Karpas-422 (cell line): ENCODE measurements around the gene RASL10A. TPM values are rescaled to one million over a fixed set of nuclear protein-coding genes. Genes with fewer than 3 reads are reported as not detected.

ENCODE experiments used
- DNase-seq: peaks from one replicate; pipeline ENCODE4 v3.0.0-alpha.2; 2015
- H2AFZ ChIP-seq: fragments of 200-600 bp; sonication (generic); 2 replicates; pipeline ENCODE4 v1.6.1; 2014; ENCODE audit warnings: antibody characterized with exemption, low read length, mixed read lengths
- H3K27ac ChIP-seq: fragments of 200-600 bp; sonication (generic); 2 replicates; pipeline ENCODE4 v1.5.1; 2014; ENCODE audit warnings: mild to moderate bottlenecking, low read length, moderate library complexity
- H3K27me3 ChIP-seq: fragments of 200-600 bp; sonication (generic); 2 replicates; pipeline ENCODE4 v1.6.1; 2014; ENCODE audit warnings: low read length, mixed read lengths
- H3K36me3 ChIP-seq: fragments of 200-600 bp; sonication (generic); 2 replicates; pipeline ENCODE4 v1.6.1; 2014; ENCODE audit warnings: low read length, mixed read lengths; ENCODE audit not compliant: insufficient read depth
- H3K4me1 ChIP-seq: fragments of 200-600 bp; sonication (generic); 2 replicates; pipeline ENCODE4 v1.6.1; 2014; ENCODE audit warnings: mild to moderate bottlenecking, low read length, mixed read lengths
- H3K4me2 ChIP-seq: fragments of 200-600 bp; sonication (generic); 2 replicates; pipeline ENCODE4 v1.6.1; 2014; ENCODE audit warnings: low read length, low read depth, mild to moderate bottlenecking; ENCODE audit not compliant: poor library complexity, severe bottlenecking
- H3K4me3 ChIP-seq: fragments of 200-600 bp; sonication (generic); 2 replicates; pipeline ENCODE4 v1.5.1; 2014; ENCODE audit warnings: mild to moderate bottlenecking, antibody characterized with exemption, low read length, mixed read lengths
- H3K79me2 ChIP-seq: fragments of 200-600 bp; sonication (generic); 2 replicates; pipeline ENCODE4 v1.6.1; 2014; ENCODE audit warnings: mild to moderate bottlenecking, low read length, mixed read lengths
- H3K9ac ChIP-seq: fragments of 200-600 bp; sonication (generic); 2 replicates; pipeline ENCODE4 v1.6.0; 2014; ENCODE audit warnings: low read length
- H3K9me2 ChIP-seq: fragments of 200-600 bp; sonication (generic), shearing (Covaris generic); replicated peaks from 2 replicates; pipeline ENCODE4 v1.6.0; 2014; ENCODE audit warnings: mild to moderate bottlenecking, low read length, moderate library complexity; ENCODE audit not compliant: insufficient read depth
- H3K9me3 ChIP-seq: fragments of 300-700, 200-600 bp; sonication (generic); 2 replicates; pipeline ENCODE4 v1.6.1; 2014; ENCODE audit warnings: low read length, mixed read lengths
- H4K20me1 ChIP-seq: fragments of 200-600 bp; sonication (generic); 2 replicates; pipeline ENCODE4 v1.6.1; 2014; ENCODE audit warnings: mild to moderate bottlenecking, antibody characterized with exemption, low read length, low read depth; ENCODE audit not compliant: insufficient read depth
- total RNA-seq: library from RNA; depleted of rRNA; stranded (reverse); fragments of >200 nt; shearing (Covaris generic); gene quantifications from 2 replicates; pipeline ENCODE4 v1.2.3, GENCODE V29; 2014; ENCODE audit warnings: low replicate concordance

Gene RASL10A
- total RNA-seq, 1 experiment from 2014 or later, result not detected

- H3K4me3 ChIP-seq, result no peak overlapping the region
- no peaks in the 10 kb centered on the region for H3K27me3 ChIP-seq
- no peaks in the 10 kb centered on the region for H3K9me2 ChIP-seq
- DNase-seq, result no peak
- no peaks in the 10 kb centered on the region for H3K9me3 ChIP-seq
- H3K27ac ChIP-seq, result no peak overlapping the region
- no peaks in the 10 kb centered on the region for H3K36me3 ChIP-seq
- H2AFZ ChIP-seq, result no peak overlapping the region
- no peaks in the 10 kb centered on the region for H3K79me2 ChIP-seq
- H3K4me2 ChIP-seq, result no peak overlapping the region
- H4K20me1 ChIP-seq, result no peaks in the 10 kb centered on the region
- no peak overlapping the region for H3K9ac ChIP-seq
- no peaks in the 10 kb centered on the region for H3K4me1 ChIP-seq
These were observed 8.1 kb upstream of the RASL10A start for GRCh38 chr22:29323641-29324040.

- no peaks in the 10 kb centered on the region for H3K79me2 ChIP-seq
- no peaks in the 10 kb centered on the region for H3K9me2 ChIP-seq
- no peaks in the 10 kb centered on the region for H4K20me1 ChIP-seq
- H3K4me2 ChIP-seq, result no peak overlapping the region
- H3K27me3 ChIP-seq, result no peaks in the 10 kb centered on the region
- H3K4me1 ChIP-seq, result no peaks in the 10 kb centered on the region
- no peak overlapping the region for H3K4me3 ChIP-seq
- no peak for DNase-seq
- no peaks in the 10 kb centered on the region for H3K36me3 ChIP-seq
- H2AFZ ChIP-seq, result no peak overlapping the region
- H3K9me3 ChIP-seq, result no peaks in the 10 kb centered on the region
- H3K9ac ChIP-seq, result no peak overlapping the region
- H3K27ac ChIP-seq, result no peak overlapping the region
These were observed 5.0 kb upstream of the RASL10A start for GRCh38 chr22:29320546-29320945.

GRCh38 chr22:29319072-29319471 is 3.6 kb upstream of the RASL10A start:
- no peaks in the 10 kb centered on the region for H3K27me3 ChIP-seq
- no peaks in the 10 kb centered on the region for H4K20me1 ChIP-seq
- no peak for DNase-seq
- H3K36me3 ChIP-seq, result no peaks in the 10 kb centered on the region
- no peak overlapping the region for H3K4me3 ChIP-seq
- H3K4me1 ChIP-seq, result no peaks in the 10 kb centered on the region
- H3K27ac ChIP-seq, result no peak overlapping the region
- no peaks in the 10 kb centered on the region for H3K9me2 ChIP-seq
- H3K9me3 ChIP-seq, result no peaks in the 10 kb centered on the region
- no peaks in the 10 kb centered on the region for H3K79me2 ChIP-seq
- no peak overlapping the region for H3K4me2 ChIP-seq
- no peak overlapping the region for H2AFZ ChIP-seq
- no peak overlapping the region for H3K9ac ChIP-seq

- Histone ChIP-seq H3K36me3 (no peaks in the 10 kb centered on the region; the same call in 1 of the 2 replicates), H4K20me1 (peaks cover 3% of the 10 kb centered on the region; the same call in 1 of the 2 replicates), H3K4me1 (peaks cover under 1% of the 10 kb centered on the region), H3K9ac (no peak overlapping the region), H3K4me3 (no peak overlapping the region), H3K27me3 (no peaks in the 10 kb centered on the region), H3K9me2 (no peaks in the 10 kb centered on the region), H3K27ac (no peak overlapping the region), H3K9me3 (no peaks in the 10 kb centered on the region), H2AFZ (no peak overlapping the region), H3K79me2 (no peaks in the 10 kb centered on the region), H3K4me2 (no peak overlapping the region)
- no peak for DNase-seq
These were observed 2.4 kb upstream of the RASL10A start for GRCh38 chr22:29317827-29318454.

GRCh38 chr22:29316141-29316828 is 788 bp upstream of the RASL10A start:
- no peak overlapping the region for H3K4me2 ChIP-seq
- H3K9ac ChIP-seq, result no peak overlapping the region
- H3K4me3 ChIP-seq, result no peak overlapping the region
- no peaks in the 10 kb centered on the region; the same call in 1 of the 2 replicates for H3K36me3 ChIP-seq
- H3K9me2 ChIP-seq, result no peaks in the 10 kb centered on the region
- H3K79me2 ChIP-seq, result no peaks in the 10 kb centered on the region
- no peak overlapping the region for H2AFZ ChIP-seq
- H4K20me1 ChIP-seq, result peaks cover 15% of the 10 kb centered on the region
- no peaks in the 10 kb centered on the region for H3K27me3 ChIP-seq
- DNase-seq, result no peak
- H3K27ac ChIP-seq, result no peak overlapping the region
- peaks cover 7% of the 10 kb centered on the region for H3K4me1 ChIP-seq
- H3K9me3 ChIP-seq, result no peaks in the 10 kb centered on the region

GRCh38 chr22:29314537-29315285 is 786 bp downstream of the RASL10A start:
- H3K9me2 ChIP-seq, result no peaks in the 10 kb centered on the region
- H3K27ac ChIP-seq, result no peak overlapping the region
- H3K36me3 ChIP-seq, result no peaks in the 10 kb centered on the region; the same call in 1 of the 2 replicates
- no peaks in the 10 kb centered on the region for H3K79me2 ChIP-seq
- H3K4me1 ChIP-seq, result peaks cover 7% of the 10 kb centered on the region
- H3K9ac ChIP-seq, result no peak overlapping the region
- H3K9me3 ChIP-seq, result no peaks in the 10 kb centered on the region
- no peak overlapping the region for H2AFZ ChIP-seq
- no peaks in the 10 kb centered on the region for H3K27me3 ChIP-seq
- no peak overlapping the region for H3K4me2 ChIP-seq
- peaks cover 15% of the 10 kb centered on the region for H4K20me1 ChIP-seq
- DNase-seq, result no peak
- H3K4me3 ChIP-seq, result no peak overlapping the region

- H3K4me1 ChIP-seq, result peaks cover 7% of the 10 kb centered on the region
- no peaks in the 10 kb centered on the region for H3K79me2 ChIP-seq
- H3K27me3 ChIP-seq, result no peaks in the 10 kb centered on the region
- H3K36me3 ChIP-seq, result no peaks in the 10 kb centered on the region; the same call in 1 of the 2 replicates
- H3K9ac ChIP-seq, result no peak overlapping the region
- H3K9me3 ChIP-seq, result no peaks in the 10 kb centered on the region
- no peak overlapping the region for H3K4me3 ChIP-seq
- no peak overlapping the region for H3K4me2 ChIP-seq
- no peaks in the 10 kb centered on the region for H3K9me2 ChIP-seq
- no peak for DNase-seq
- peaks cover 15% of the 10 kb centered on the region for H4K20me1 ChIP-seq
- H3K27ac ChIP-seq, result no peak overlapping the region
- H2AFZ ChIP-seq, result no peak overlapping the region
These were observed 1.7 kb downstream of the RASL10A start for GRCh38 chr22:29313576-29314466.
